Thyroid gland (tissue), 4 donors: ENCODE measurements around the gene ATP2A3.

Experiments
- POLR2A ChIP-seq, 2 donors: fragments of 450-650 bp; IDR thresholded peaks; one replicate each; pipeline ENCODE4 v1.6.1; 2017; ENCODE audit warnings: antibody characterized with exemption in 2 of 2, mild to moderate bottlenecking in 2 of 2, moderate library complexity in 1 of 2
- TF ChIP-seq, protein P1 (sequence below), 6 experiments: fragments of 200-600 bp in 3 of 6; fragments of 450-650 bp in 3 of 6; sonication (generic) in 3 of 6; IDR thresholded peaks; one replicate each; pipeline ENCODE4 v1.5.1; 2016 to 2019; ENCODE audit warnings: antibody characterized with exemption in 6 of 6, mild to moderate bottlenecking in 2 of 6, inconsistent platforms in 1 of 6, moderate library complexity in 1 of 6

GRCh38 chr17:3978421-3979289 is 14.4 kb upstream of the ATP2A3 start:
- no peak for TF ChIP-seq POLR2A (IDR thresholded peaks at IDR 0.05)
- TF ChIP-seq, protein P1, sequence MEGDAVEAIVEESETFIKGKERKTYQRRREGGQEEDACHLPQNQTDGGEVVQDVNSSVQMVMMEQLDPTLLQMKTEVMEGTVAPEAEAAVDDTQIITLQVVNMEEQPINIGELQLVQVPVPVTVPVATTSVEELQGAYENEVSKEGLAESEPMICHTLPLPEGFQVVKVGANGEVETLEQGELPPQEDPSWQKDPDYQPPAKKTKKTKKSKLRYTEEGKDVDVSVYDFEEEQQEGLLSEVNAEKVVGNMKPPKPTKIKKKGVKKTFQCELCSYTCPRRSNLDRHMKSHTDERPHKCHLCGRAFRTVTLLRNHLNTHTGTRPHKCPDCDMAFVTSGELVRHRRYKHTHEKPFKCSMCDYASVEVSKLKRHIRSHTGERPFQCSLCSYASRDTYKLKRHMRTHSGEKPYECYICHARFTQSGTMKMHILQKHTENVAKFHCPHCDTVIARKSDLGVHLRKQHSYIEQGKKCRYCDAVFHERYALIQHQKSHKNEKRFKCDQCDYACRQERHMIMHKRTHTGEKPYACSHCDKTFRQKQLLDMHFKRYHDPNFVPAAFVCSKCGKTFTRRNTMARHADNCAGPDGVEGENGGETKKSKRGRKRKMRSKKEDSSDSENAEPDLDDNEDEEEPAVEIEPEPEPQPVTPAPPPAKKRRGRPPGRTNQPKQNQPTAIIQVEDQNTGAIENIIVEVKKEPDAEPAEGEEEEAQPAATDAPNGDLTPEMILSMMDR (IDR thresholded peaks at IDR 0.05) = no peak
